ENCODE results near the gene TBC1D22A. TPM values are rescaled to one million over a fixed set of nuclear protein-coding genes. Genes with fewer than 3 reads are reported as not detected.

The TBC1D22A gene
- total RNA-seq, 2 experiments from 2014 or later: 22.3 to 43.9 TPM

GRCh38 chr22:46864314-46865051 is 102.0 kb downstream of the TBC1D22A start:
- Histone ChIP-seq H3K27ac (ENCODE audit: low read depth, low read length, poor library complexity, severe bottlenecking) (no peak overlapping the region), H4K20me1 (ENCODE audit: insufficient read depth, low read length) (peaks cover 6% of the 10 kb centered on the region; the same call in 1 of the 2 replicates), H3K9me2 (ENCODE audit: insufficient read depth, low read length) (no peaks in the 10 kb centered on the region), H3K4me3 (ENCODE audit: low read depth, low read length, poor library complexity, severe bottlenecking) (no peak overlapping the region), H3K36me3 (ENCODE audit: insufficient read depth, low read length) (no peaks in the 10 kb centered on the region; the same call in 1 of the 2 replicates), H3K79me2 (ENCODE audit: insufficient read depth, low read depth, low read length) (no peaks in the 10 kb centered on the region), H3K4me2 (ENCODE audit: low read length) (no peak overlapping the region), H3K4me1 (ENCODE audit: insufficient read depth, low read length, poor library complexity, severe bottlenecking) (no peaks in the 10 kb centered on the region), H3K9me3 (ENCODE audit: low read length) (no peaks in the 10 kb centered on the region), H2AFZ (ENCODE audit: low read length) (no peak overlapping the region)
- no peak for TF ChIP-seq EZH2phosphoT487 (IDR thresholded peaks at IDR 0.05; ENCODE audit: borderline replicate concordance, low read depth, low read length)
- no peak for TF ChIP-seq CTCF (conservative IDR thresholded peaks at IDR 0.05; ENCODE audit: low read length)
- no TSS peak for BruUV-seq (replicated peaks)
- intact Hi-C loops (cut with micrococcal nuclease; ENCODE audit: unreplicated experiment): no loop called here
- DNase-seq (ENCODE audit: low spot score): no peak
- ChIA-PET POLR2A (interaction anchor here (0.6 kb wide), 1 partner anchor 240 kb away, joined by 3 read pairs; no protein-coding TSS in a partner anchor), CTCF (ENCODE audit: unreplicated experiment) (no interaction called here)

- TF ChIP-seq EZH2phosphoT487 (IDR thresholded peaks at IDR 0.05; ENCODE audit: borderline replicate concordance, low read depth, low read length): no peak
- H3K4me1 ChIP-seq (ENCODE audit: insufficient read depth, low read length, poor library complexity, severe bottlenecking): no peaks in the 10 kb centered on the region
- H3K4me2 ChIP-seq (ENCODE audit: low read length): no peak overlapping the region
- no peak overlapping the region for H3K4me3 ChIP-seq (ENCODE audit: low read depth, low read length, poor library complexity, severe bottlenecking)
- POLR2A ChIA-PET: interaction anchor here (0.6 kb wide), 1 partner anchor 240 kb away, joined by 3 read pairs; no protein-coding TSS in a partner anchor
- CTCF ChIA-PET (ENCODE audit: unreplicated experiment): no interaction called here
- no peaks in the 10 kb centered on the region for H3K9me2 ChIP-seq (ENCODE audit: insufficient read depth, low read length)
- BruUV-seq (replicated peaks): no TSS peak
- H3K9me3 ChIP-seq (ENCODE audit: low read length): no peaks in the 10 kb centered on the region
- no peak overlapping the region for H2AFZ ChIP-seq (ENCODE audit: low read length)
- no peak for DNase-seq (ENCODE audit: low spot score)
- peaks cover 6% of the 10 kb centered on the region; the same call in 1 of the 2 replicates for H4K20me1 ChIP-seq (ENCODE audit: insufficient read depth, low read length)
- no peak overlapping the region for H3K27ac ChIP-seq (ENCODE audit: low read depth, low read length, poor library complexity, severe bottlenecking)
- no peaks in the 10 kb centered on the region; the same call in 1 of the 2 replicates for H3K36me3 ChIP-seq (ENCODE audit: insufficient read depth, low read length)
- intact Hi-C loops (cut with micrococcal nuclease; ENCODE audit: unreplicated experiment): no loop called here
- no peaks in the 10 kb centered on the region for H3K79me2 ChIP-seq (ENCODE audit: insufficient read depth, low read depth, low read length)
Measured at GRCh38 chr22:46865052-46865434, 102.6 kb downstream of the TBC1D22A start.

- no peak overlapping the region for H2AFZ ChIP-seq (ENCODE audit: low read length)
- H3K9me2 ChIP-seq (ENCODE audit: insufficient read depth, low read length): no peaks in the 10 kb centered on the region
- no peak for DNase-seq (ENCODE audit: low spot score)
- no peak for TF ChIP-seq CTCF (conservative IDR thresholded peaks at IDR 0.05; ENCODE audit: low read length)
- no peaks in the 10 kb centered on the region for H3K79me2 ChIP-seq (ENCODE audit: insufficient read depth, low read depth, low read length)
- ChIA-PET POLR2A (no interaction called here), CTCF (ENCODE audit: unreplicated experiment) (no interaction called here)
- intact Hi-C loops (cut with micrococcal nuclease; ENCODE audit: unreplicated experiment): no loop called here
- no peak overlapping the region for H3K4me3 ChIP-seq (ENCODE audit: low read depth, low read length, poor library complexity, severe bottlenecking)
- H3K9me3 ChIP-seq (ENCODE audit: low read length): no peaks in the 10 kb centered on the region
- peaks cover 6% of the 10 kb centered on the region; the same call in 1 of the 2 replicates for H4K20me1 ChIP-seq (ENCODE audit: insufficient read depth, low read length)
- BruUV-seq (replicated peaks): no TSS peak
- H3K36me3 ChIP-seq (ENCODE audit: insufficient read depth, low read length): no peaks in the 10 kb centered on the region; the same call in 1 of the 2 replicates
- no peaks in the 10 kb centered on the region for H3K4me1 ChIP-seq (ENCODE audit: insufficient read depth, low read length, poor library complexity, severe bottlenecking)
- no peak overlapping the region for H3K4me2 ChIP-seq (ENCODE audit: low read length)
- no peak overlapping the region for H3K27ac ChIP-seq (ENCODE audit: low read depth, low read length, poor library complexity, severe bottlenecking)
Measured at GRCh38 chr22:46865642-46866041, 103.2 kb downstream of the TBC1D22A start.

Data from OCI-LY7 (cell line).